PC-3 (cell line): ENCODE results near the gene PNLIPRP2.

Experiments
- EZH2 ChIP-seq: fragments of 300-600 bp; sonication (generic); IDR thresholded peaks from one replicate; pipeline ENCODE4 v1.6.1; 2017; ENCODE audit warnings: antibody characterized with exemption, mild to moderate bottlenecking, low read length; ENCODE audit not compliant: unreplicated experiment
- EZH2phosphoT487 ChIP-seq: fragments of 300-600 bp; sonication (generic); IDR thresholded peaks from 2 replicates; pipeline ENCODE4 v1.6.1; 2018; ENCODE audit warnings: mild to moderate bottlenecking, antibody characterized with exemption, low read length, borderline replicate concordance
- TF ChIP-seq, protein P1 (sequence below): fragments of 300-600 bp; sonication (generic); conservative IDR thresholded peaks from 2 replicates; pipeline ENCODE4 v1.5.1; 2017; ENCODE audit warnings: antibody characterized with exemption, low read depth, mild to moderate bottlenecking, low read length

DNA sequence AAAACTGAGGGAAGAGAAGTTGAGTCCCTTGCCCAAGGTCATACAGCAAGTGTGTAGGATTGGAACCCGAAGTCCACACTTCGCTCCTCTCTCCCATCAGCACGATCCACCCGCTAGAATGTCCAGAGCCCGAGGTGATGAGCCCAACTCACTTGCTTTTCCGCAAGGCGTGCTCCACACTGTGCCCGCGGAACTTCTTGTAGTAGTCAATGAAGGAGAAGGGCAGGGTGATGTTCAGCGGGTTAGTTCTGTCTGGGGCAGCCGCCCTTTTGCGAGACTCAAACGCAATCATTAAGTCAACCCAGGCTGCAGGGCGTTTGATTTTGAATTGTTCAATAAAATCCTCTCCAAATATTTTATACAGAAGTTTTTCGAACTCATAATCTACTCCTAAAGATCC, 58.6 kb downstream of the PNLIPRP2 start:
- TF ChIP-seq, protein P1, sequence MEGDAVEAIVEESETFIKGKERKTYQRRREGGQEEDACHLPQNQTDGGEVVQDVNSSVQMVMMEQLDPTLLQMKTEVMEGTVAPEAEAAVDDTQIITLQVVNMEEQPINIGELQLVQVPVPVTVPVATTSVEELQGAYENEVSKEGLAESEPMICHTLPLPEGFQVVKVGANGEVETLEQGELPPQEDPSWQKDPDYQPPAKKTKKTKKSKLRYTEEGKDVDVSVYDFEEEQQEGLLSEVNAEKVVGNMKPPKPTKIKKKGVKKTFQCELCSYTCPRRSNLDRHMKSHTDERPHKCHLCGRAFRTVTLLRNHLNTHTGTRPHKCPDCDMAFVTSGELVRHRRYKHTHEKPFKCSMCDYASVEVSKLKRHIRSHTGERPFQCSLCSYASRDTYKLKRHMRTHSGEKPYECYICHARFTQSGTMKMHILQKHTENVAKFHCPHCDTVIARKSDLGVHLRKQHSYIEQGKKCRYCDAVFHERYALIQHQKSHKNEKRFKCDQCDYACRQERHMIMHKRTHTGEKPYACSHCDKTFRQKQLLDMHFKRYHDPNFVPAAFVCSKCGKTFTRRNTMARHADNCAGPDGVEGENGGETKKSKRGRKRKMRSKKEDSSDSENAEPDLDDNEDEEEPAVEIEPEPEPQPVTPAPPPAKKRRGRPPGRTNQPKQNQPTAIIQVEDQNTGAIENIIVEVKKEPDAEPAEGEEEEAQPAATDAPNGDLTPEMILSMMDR: no peak
- TF ChIP-seq EZH2: no peak
- no peak for TF ChIP-seq EZH2phosphoT487
